GM12873 (cell line): Measurements from ENCODE around the gene CACNA2D2.

Experiments
- CTCF ChIP-seq: IDR thresholded peaks from 2 replicates; pipeline ENCODE4 v1.5.1; 2012; ENCODE audit warnings: low read depth, mild to moderate bottlenecking, moderate library complexity, low read length, control low read depth; ENCODE audit not compliant: insufficient read depth; ENCODE audit errors: missing control alignments

CACNA2D2 gene

GRCh38 chr3:50493086-50493485 lies 10.3 kb downstream of the CACNA2D2 start:
- no peak for TF ChIP-seq CTCF

- TF ChIP-seq CTCF = no peak
Observed at GRCh38 chr3:50491023-50491422, 12.4 kb downstream of the CACNA2D2 start.

GRCh38 chr3:50490424-50490823 lies 13.0 kb downstream of the CACNA2D2 start:
- no peak for TF ChIP-seq CTCF

- no peak for TF ChIP-seq CTCF
Observed at GRCh38 chr3:50487181-50487580, 16.3 kb downstream of the CACNA2D2 start.

- TF ChIP-seq CTCF = no peak
Observed at GRCh38 chr3:50486219-50486888, 17.1 kb downstream of the CACNA2D2 start.

GRCh38 chr3:50484722-50485121 lies 18.7 kb downstream of the CACNA2D2 start:
- TF ChIP-seq CTCF = no peak

- TF ChIP-seq CTCF = no peak
Observed at GRCh38 chr3:50483374-50483773, 20.1 kb downstream of the CACNA2D2 start.
